ENCODE measurements around the gene PACS2.

- TF ChIP-seq CTCF (IDR thresholded peaks at IDR 0.05; ENCODE audit: extremely low read depth in 1 of 2, insufficient read depth in 1 of 2, low read depth in 1 of 2, low read length in 2 of 2): no peak
- TF ChIP-seq EZH2 (IDR thresholded peaks at IDR 0.05; ENCODE audit: borderline replicate concordance, low read depth, low read length, severe bottlenecking): no peak
- no peak for TF ChIP-seq POLR2AphosphoS5 (IDR thresholded peaks at IDR 0.05; ENCODE audit: insufficient read depth, low read depth, low read length)
- TF ChIP-seq POLR2A (IDR thresholded peaks at IDR 0.05; ENCODE audit: low read depth, low read length): no peak
- no peak for TF ChIP-seq MAX (IDR thresholded peaks at IDR 0.05; ENCODE audit: insufficient read depth, insufficient read length)
- TF ChIP-seq JUN (IDR thresholded peaks at IDR 0.05; ENCODE audit: borderline replicate concordance, insufficient read depth, insufficient read length, low read depth): no peak
- no peak for TF ChIP-seq GATA2 (IDR thresholded peaks at IDR 0.05; ENCODE audit: insufficient read depth, insufficient read length, low read depth, low read length)
- no peak for TF ChIP-seq MYC (IDR thresholded peaks at IDR 0.05; ENCODE audit: low read depth, low read length)
Observed at GRCh38 chr14:105389534-105389933, 75.0 kb downstream of the PACS2 start.
